ENCODE data around the gene C11orf71.

DNA sequence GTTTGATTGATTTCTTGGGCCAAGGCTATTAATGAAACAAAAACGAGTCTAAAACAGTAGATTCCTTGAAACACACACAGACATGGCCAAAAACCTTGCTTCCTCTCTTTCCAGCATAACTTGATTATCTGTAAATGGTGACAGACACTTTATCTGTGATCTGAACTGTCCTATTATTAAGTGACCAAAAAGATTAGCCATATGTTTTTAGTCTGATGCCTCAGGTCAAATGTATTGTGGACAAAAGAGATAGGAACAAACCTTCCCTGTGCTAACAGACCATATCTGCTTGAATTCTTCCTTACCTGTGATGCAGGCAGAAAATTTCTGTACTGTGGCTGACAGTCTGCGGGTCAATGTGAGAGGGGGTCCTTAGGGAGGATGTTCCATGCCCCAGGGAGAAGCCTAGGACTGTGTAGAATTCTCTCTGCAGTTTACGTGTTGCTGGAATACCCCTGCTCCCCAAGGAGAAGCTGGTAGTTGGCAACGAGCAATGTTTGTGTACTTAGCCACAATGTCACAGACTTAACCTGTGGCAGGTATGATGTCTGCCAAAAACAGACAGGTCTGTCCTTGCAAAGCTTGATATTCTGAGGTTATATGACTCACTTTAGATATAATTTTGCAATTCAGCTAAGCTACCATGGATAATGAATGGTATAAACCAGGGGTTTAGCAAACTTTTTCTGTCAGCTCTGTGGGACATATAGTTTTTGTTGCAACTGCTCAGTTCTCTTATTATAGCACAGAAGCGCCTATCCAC, 31.2 kb downstream of the C11orf71 start:
- TF ChIP-seq ZZZ3 (IDR thresholded peaks at IDR 0.05; ENCODE audit: control insufficient read depth, insufficient read length, low read depth) (no peak), NRF1 (conservative IDR thresholded peaks at IDR 0.05; ENCODE audit: low read depth, low read length) (no peak), EP300 (IDR thresholded peaks at IDR 0.05; ENCODE audit: borderline replicate concordance in 1 of 2, control insufficient read depth in 1 of 2, low read depth in 2 of 2, low read length in 2 of 2) (no peak), CHD4 (IDR thresholded peaks at IDR 0.05) (no peak), SRF (IDR thresholded peaks at IDR 0.05; ENCODE audit: low read depth in 2 of 2, low read length in 2 of 2) (no peak), POLR2A (IDR thresholded peaks at IDR 0.05; ENCODE audit: low read depth, low read length) (no peak), EZH2 (IDR thresholded peaks at IDR 0.05; ENCODE audit: borderline replicate concordance, control insufficient read depth, low read depth, low read length) (no peak), PML (IDR thresholded peaks at IDR 0.05; ENCODE audit: low read length) (no peak), JUND (IDR thresholded peaks at IDR 0.05; ENCODE audit: low read depth, low read length) (no peak), RCOR1 (conservative IDR thresholded peaks at IDR 0.05; ENCODE audit: low read depth, low read length) (no peak), SUZ12 (IDR thresholded peaks at IDR 0.05; ENCODE audit: unreplicated experiment) (no peak)
- TF ChIP-seq, protein P1, sequence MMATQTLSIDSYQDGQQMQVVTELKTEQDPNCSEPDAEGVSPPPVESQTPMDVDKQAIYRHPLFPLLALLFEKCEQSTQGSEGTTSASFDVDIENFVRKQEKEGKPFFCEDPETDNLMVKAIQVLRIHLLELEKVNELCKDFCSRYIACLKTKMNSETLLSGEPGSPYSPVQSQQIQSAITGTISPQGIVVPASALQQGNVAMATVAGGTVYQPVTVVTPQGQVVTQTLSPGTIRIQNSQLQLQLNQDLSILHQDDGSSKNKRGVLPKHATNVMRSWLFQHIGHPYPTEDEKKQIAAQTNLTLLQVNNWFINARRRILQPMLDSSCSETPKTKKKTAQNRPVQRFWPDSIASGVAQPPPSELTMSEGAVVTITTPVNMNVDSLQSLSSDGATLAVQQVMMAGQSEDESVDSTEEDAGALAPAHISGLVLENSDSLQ (IDR thresholded peaks at IDR 0.05) = no peak
